ENCODE data around the gene ANAPC16.

ANAPC16 gene

DNA sequence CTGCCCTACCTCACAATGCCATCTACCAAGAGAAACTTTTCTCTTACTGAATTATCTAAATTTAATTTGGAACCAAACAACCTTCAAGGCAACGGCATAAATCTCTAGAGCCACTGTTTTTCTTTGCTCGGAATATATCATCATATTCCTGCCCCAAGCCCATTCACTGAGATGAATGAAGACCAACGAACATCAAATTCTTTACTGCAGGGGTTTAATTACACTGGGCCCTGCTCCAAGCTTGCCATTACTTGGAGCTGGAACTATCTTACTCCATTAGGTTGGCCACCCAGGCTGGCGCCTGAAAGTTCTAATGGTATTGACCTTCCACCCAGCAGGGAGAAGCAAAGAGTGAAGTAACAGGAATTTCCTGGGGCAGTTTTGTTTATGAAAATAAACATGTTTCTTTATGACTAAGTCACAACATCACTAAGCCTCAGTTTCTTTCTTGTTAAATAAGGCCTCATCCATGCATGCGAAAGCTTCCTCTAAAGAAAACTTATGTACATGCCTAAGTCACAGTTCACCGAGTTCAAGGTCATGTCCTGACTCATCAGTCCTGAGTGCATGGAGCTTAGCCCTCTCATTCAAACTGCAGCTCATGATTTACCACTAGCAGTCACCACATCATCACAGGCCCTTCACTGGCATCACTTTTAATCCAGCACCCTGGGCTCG, 42.1 kb upstream of the ANAPC16 start:
- DNase-seq (ENCODE audit: low spot score), result no peak
- TF ChIP-seq, protein P1, sequence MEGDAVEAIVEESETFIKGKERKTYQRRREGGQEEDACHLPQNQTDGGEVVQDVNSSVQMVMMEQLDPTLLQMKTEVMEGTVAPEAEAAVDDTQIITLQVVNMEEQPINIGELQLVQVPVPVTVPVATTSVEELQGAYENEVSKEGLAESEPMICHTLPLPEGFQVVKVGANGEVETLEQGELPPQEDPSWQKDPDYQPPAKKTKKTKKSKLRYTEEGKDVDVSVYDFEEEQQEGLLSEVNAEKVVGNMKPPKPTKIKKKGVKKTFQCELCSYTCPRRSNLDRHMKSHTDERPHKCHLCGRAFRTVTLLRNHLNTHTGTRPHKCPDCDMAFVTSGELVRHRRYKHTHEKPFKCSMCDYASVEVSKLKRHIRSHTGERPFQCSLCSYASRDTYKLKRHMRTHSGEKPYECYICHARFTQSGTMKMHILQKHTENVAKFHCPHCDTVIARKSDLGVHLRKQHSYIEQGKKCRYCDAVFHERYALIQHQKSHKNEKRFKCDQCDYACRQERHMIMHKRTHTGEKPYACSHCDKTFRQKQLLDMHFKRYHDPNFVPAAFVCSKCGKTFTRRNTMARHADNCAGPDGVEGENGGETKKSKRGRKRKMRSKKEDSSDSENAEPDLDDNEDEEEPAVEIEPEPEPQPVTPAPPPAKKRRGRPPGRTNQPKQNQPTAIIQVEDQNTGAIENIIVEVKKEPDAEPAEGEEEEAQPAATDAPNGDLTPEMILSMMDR (IDR thresholded peaks at IDR 0.05; ENCODE audit: borderline replicate concordance, control extremely low read depth, extremely low read depth, insufficient read depth, missing control alignments), result no peak
- in situ Hi-C loops (cut with MboI; ENCODE audit: low sequenced_read_pairs, unreplicated experiment), result no loop called here

DNA sequence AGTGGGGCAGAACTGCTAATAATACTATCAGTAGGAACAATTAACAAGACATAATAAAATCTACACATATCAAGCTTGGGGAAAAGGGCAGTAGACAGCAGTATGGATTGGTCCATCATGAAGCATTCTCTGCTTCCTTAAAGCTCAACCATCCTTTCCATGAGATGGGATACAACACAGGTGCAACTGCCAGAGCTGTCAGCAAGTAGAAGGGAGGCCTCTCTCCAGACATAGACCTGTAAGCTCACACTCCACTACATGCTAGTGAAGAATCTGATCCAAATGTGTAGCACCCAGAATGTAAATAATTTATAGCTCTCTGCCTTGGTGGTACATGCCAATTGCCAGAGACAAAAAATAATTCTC, 41.5 kb upstream of the ANAPC16 start:
- no peak for DNase-seq (ENCODE audit: low spot score)
- in situ Hi-C loops (cut with MboI; ENCODE audit: low sequenced_read_pairs, unreplicated experiment), result no loop called here
- TF ChIP-seq, protein P1 (IDR thresholded peaks at IDR 0.05; ENCODE audit: borderline replicate concordance, control extremely low read depth, extremely low read depth, insufficient read depth, missing control alignments), result no peak

DNA sequence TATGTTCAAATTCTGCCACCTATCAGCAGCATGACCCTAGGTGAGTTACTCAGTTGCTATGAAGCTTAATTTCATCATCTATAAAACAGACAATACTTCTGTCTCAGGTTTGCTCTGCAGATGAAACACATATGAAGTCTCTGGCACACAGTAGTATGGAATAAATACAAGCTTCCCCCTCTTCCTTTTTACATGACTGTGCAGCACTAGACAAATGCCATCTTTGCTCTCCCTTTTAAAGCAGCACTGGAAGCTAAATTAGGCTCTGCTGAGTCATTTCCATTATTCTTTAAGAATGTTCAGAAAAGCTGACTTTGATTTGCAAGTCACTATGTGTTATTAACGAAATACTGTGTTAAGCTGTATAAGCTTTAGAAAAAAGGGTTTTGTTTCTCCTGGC, 40.7 kb upstream of the ANAPC16 start:
- in situ Hi-C loops (cut with MboI; ENCODE audit: low sequenced_read_pairs, unreplicated experiment), result no loop called here
- TF ChIP-seq, protein P1 (IDR thresholded peaks at IDR 0.05; ENCODE audit: borderline replicate concordance, control extremely low read depth, extremely low read depth, insufficient read depth, missing control alignments), result no peak
- DNase-seq (ENCODE audit: low spot score), result no peak

DNA sequence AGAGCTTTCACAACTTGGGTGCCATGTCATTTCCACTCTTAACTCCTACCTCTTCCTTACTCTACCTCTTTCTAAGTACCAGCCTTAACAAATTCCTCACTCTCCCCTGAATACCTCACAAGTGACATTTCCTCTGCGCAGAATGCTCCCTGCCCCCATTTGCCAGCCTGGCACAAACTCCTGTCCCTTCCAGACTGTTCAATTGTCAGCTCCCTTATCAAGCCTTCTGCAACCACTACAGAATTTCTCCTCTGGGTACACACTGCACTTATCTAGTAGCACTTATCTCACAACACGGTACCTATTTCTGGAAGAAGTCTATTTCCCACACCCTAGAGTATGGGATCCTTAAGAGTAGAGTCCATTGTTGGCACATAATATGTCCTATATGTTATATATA, 39.1 kb upstream of the ANAPC16 start:
- in situ Hi-C loops (cut with MboI; ENCODE audit: low sequenced_read_pairs, unreplicated experiment), result no loop called here
- TF ChIP-seq, protein P1 (IDR thresholded peaks at IDR 0.05; ENCODE audit: borderline replicate concordance, control extremely low read depth, extremely low read depth, insufficient read depth, missing control alignments), result no peak
- DNase-seq (ENCODE audit: low spot score), result no peak

DNA sequence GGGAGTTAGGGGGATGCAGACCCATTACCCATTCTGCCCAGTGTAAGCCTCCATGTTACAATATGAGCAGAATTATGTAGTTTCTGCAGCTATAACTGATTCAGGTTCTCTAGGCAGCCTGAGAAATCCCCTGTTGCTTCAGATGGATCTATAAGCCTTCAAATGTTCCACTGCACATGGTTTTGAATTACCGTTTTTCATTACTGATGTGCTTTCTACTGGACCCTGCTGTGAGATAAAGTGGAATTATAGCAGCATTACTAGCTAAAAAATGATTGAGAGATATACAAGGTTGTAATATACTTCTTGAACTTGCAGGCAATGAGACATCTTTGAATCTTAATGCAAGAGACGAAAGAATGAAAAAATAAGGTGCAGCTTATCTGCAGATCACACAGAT, 38.4 kb upstream of the ANAPC16 start:
- TF ChIP-seq, protein P1 (IDR thresholded peaks at IDR 0.05; ENCODE audit: borderline replicate concordance, control extremely low read depth, extremely low read depth, insufficient read depth, missing control alignments), result no peak
- in situ Hi-C loops (cut with MboI; ENCODE audit: low sequenced_read_pairs, unreplicated experiment), result no loop called here
- DNase-seq (ENCODE audit: low spot score), result no peak

DNA sequence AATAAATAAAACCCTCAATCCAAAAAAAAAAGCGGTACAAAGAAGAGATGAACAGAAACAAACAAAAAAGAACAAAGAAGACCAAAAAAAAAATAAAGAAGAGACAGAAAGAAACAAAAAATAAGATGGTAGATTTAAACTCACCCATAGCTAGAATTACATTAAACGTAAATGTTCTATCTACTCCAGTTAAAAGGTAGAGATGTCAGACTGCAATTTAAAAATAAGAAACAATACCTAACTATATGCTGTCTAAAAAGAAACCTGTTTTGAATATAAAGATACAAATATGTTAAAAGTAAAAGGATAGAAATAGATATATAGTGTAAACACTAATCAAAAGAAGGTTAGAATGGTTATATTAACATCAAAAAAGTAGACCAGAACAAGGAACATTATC, 31.7 kb upstream of the ANAPC16 start:
- TF ChIP-seq, protein P1 (IDR thresholded peaks at IDR 0.05; ENCODE audit: borderline replicate concordance, control extremely low read depth, extremely low read depth, insufficient read depth, missing control alignments), result no peak
- in situ Hi-C loops (cut with MboI; ENCODE audit: low sequenced_read_pairs, unreplicated experiment), result no loop called here
- no peak for DNase-seq (ENCODE audit: low spot score)

Measured in GM13976 (cell line).